Activated naive CD8-positive, alpha-beta T cell (primary cell): ENCODE measurements around the gene CDIPT.
A peak's percentile ranks its signal among the peaks of the same experiment; 100 is the strongest.
"Not testable (repeated sequence)": the region's sequence is repeated elsewhere in the genome, so short reads cannot be mapped to it uniquely, and the experiment has no call there.

Source experiments
- H3K27ac Mint-ChIP-seq: one replicate; pipeline ENCODE4 v1.8.0; 2021; ENCODE audit warnings: mixed read lengths
- H3K27me3 Mint-ChIP-seq: one replicate; pipeline ENCODE4 v1.8.0; 2021; ENCODE audit warnings: mixed read lengths
- H3K36me3 Mint-ChIP-seq: one replicate; pipeline ENCODE4 v1.8.0; 2021; ENCODE audit warnings: mixed read lengths
- H3K4me1 Mint-ChIP-seq: one replicate; pipeline ENCODE4 v1.8.0; 2021; ENCODE audit warnings: low read depth, mixed read lengths
- H3K4me3 Mint-ChIP-seq: one replicate; pipeline ENCODE4 v1.8.0; 2021; ENCODE audit warnings: mild to moderate bottlenecking, mixed read lengths
- H3K9me3 Mint-ChIP-seq: one replicate; pipeline ENCODE4 v1.8.0; 2021; ENCODE audit warnings: low read depth, mixed read lengths

The CDIPT gene, protein sequence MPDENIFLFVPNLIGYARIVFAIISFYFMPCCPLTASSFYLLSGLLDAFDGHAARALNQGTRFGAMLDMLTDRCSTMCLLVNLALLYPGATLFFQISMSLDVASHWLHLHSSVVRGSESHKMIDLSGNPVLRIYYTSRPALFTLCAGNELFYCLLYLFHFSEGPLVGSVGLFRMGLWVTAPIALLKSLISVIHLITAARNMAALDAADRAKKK

DNA sequence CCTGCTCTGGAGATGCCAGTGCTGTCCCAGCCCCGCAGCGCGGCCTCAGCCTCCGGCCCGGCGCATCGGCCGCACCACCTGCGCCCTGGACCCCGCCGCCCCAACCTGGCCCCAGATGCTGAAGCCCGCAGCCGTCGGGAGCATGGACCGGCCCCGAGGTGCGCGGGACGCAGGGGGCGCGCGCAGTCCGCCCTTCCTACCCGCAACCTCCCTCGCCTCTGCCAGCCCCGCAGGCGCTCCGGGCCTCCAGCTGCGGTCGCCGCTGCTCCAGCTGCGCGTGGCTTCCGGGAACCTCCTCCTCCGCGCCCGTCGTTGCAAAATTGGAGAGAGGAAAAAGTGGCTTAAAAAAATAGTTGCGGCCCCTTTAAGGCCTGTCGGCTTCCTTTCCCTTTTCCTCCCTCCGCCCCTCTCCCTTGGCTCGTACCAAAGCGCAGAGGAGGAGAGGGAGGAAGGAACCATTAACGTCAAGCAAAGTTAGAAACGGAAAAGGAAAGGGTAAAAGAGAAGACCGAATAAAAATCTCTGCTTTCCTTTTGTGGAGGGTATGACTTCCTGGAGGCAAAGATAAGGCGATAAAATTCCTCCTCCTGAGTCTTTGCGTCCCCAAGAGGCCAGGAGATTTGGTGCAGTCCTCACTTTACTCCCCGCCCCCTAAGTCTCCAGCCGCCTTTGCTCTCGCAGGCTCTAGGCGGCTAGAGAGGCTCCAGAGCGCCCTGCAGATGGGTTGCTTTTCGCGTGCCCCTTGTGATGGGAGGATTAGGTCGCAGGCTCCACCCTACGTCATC, at the start of gene CDIPT:
CDIPT (minus strand) TSS at position 343 of the 785 bp plus-strand sequence. CDS start 369 bp downstream, outside the sequence.
- H3K36me3 Mint-ChIP-seq, result peaks cover 3% of the 10 kb centered on the region
- H3K27ac Mint-ChIP-seq, result peak within 1 kb of the TSS; percentile 99
- H3K27me3 Mint-ChIP-seq, result no peaks in the 10 kb centered on the region
- peaks cover 18% of the 10 kb centered on the region for H3K4me1 Mint-ChIP-seq
- no peaks in the 10 kb centered on the region for H3K9me3 Mint-ChIP-seq
- H3K4me3 Mint-ChIP-seq, result peak within 1 kb of the TSS; percentile 96

DNA sequence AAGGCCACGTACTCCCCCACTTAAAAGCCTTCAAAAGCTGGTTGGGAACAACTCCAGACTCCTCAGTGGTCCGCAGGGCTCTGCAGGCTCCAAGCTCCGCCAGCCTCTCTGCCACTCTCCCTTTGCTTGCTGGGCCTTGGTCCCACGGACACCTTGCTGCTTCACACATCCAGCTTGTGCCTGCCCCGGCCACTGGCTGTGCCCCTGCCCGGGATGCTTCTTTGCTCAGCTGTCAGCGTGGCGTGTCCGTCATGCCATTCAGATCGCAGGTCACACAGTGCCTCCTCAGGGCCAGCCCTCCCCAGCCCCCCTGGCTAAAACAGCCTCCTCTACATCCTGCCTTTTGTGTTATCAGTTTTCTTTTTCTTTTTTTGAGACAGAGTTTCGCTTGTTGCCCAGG, 49.1 kb upstream of the CDIPT start:
- Mint-ChIP-seq H3K4me1 (peaks cover 2% of the 10 kb centered on the region), H3K4me3 (no peak overlapping the region), H3K9me3 (no peaks in the 10 kb centered on the region), H3K27ac (no peak overlapping the region), H3K36me3 (no peaks in the 10 kb centered on the region), H3K27me3 (no peaks in the 10 kb centered on the region)

DNA sequence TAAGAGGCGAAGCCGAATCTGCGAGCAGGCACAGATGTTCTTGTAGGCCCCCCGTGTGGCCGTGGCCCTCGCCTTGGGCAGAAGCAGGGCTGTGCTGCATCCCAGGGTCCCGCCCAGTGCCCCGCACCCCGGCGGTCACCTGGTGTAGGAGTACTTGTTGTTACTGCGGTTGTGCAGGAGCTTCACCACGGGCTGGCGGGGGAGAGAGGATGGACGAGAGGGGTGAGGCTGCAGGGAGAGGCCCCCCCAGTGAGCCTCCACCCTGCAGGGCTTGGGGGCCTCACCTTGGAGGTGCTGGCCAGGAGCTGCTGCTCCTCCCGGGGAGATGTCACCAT, 48.6 kb upstream of the CDIPT start:
- no peak overlapping the region for H3K27ac Mint-ChIP-seq
- no peaks in the 10 kb centered on the region for H3K36me3 Mint-ChIP-seq
- H3K4me3 Mint-ChIP-seq, result no peak overlapping the region

DNA sequence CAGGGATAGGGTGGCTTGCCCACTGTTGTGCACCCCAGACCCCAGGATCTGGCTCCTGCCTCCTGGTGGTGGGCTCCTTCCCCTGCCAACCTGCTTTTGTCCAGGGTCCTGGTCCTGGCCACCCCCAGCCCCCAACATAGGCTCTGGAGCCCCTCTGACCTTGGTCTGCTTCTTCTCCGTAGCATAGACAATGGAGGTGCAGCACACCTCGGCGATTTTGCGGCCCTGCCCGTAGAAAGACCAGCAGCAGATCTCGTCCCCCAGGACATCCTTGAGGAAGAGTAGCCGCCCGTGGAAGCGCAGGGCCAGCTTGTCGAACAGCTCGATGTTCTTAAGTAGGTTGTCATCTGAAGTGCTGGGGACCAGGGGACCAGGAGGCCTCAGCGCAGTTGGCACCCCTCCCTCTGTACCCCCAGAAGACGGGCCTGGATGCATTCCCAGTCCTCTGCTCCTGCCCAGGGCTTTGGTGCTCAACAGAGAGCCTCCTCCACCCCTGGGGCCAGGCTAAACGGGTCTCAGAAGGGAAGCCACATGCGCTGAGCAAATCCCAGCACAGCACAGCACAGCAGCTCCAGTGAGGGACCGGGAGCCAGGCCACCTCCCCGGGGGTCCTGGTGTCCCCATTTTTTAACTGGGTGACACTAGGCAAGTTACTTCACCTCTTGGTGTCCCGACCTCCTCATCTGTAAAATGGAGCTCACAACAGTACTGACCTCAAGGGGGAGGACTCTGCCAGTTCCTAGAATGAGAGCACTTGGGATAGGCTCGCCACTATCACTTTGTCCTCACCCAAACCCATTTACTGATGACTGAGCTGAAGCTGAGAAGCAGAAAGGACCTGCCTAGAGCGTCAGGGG, 48.0 kb upstream of the CDIPT start:
- Mint-ChIP-seq H3K9me3 (no peaks in the 10 kb centered on the region), H3K4me1 (no peaks in the 10 kb centered on the region), H3K27me3 (no peaks in the 10 kb centered on the region), H3K4me3 (no peak overlapping the region), H3K27ac (no peak overlapping the region), H3K36me3 (no peaks in the 10 kb centered on the region)

More for the DNA sequence above, 48.6 kb upstream of the CDIPT start:
- no peaks in the 10 kb centered on the region for H3K27me3 Mint-ChIP-seq
- no peaks in the 10 kb centered on the region for H3K9me3 Mint-ChIP-seq
- H3K4me1 Mint-ChIP-seq, result peaks cover 2% of the 10 kb centered on the region

DNA sequence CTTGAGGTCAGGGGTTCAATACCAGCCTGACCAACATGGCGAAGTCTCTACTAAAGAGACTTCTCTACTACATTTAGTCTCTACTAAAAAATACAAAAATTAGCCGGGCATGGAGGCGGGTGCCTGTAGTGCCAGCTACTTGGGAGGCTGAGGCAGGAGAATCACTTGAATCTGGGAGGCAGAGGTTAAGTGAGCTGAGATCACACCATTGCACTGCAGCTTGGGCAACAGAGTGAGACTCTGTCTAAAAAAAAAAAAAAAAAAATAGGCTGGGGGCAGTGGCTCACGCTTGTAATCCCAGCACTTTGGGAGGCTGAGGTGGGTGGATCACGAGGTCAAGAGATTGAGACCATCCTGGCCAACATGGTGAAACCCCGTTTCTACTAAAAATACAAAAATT, 46.8 kb upstream of the CDIPT start:
- H3K27ac Mint-ChIP-seq, H3K4me1 Mint-ChIP-seq, H3K27me3 Mint-ChIP-seq, H3K36me3 Mint-ChIP-seq, H3K9me3 Mint-ChIP-seq, H3K4me3 Mint-ChIP-seq: not testable (repeated sequence)

DNA sequence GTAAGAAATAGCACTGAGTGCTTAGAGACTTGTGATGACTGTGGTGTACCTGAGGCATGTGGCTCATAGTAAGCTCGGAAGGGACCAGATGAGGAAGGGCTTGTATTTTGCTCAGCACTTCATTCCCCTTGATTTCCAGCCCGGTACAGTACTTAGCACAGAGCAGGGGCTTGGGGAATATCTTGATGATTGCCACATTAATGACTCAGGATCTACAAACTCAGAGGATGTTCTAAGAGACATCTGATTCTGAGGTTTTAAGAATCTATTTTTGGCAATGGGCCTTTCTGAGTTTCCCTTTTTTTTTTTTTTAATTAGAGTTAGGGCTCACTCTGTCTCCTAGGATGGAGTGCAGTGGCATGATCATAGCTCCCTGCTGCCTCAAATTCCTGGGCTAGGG, 46.4 kb upstream of the CDIPT start:
- H3K27me3 Mint-ChIP-seq, result no peaks in the 10 kb centered on the region
- no peak overlapping the region for H3K4me3 Mint-ChIP-seq
- no peaks in the 10 kb centered on the region for H3K4me1 Mint-ChIP-seq
- H3K9me3 Mint-ChIP-seq, result no peaks in the 10 kb centered on the region
- no peak overlapping the region for H3K27ac Mint-ChIP-seq
- no peaks in the 10 kb centered on the region for H3K36me3 Mint-ChIP-seq

DNA sequence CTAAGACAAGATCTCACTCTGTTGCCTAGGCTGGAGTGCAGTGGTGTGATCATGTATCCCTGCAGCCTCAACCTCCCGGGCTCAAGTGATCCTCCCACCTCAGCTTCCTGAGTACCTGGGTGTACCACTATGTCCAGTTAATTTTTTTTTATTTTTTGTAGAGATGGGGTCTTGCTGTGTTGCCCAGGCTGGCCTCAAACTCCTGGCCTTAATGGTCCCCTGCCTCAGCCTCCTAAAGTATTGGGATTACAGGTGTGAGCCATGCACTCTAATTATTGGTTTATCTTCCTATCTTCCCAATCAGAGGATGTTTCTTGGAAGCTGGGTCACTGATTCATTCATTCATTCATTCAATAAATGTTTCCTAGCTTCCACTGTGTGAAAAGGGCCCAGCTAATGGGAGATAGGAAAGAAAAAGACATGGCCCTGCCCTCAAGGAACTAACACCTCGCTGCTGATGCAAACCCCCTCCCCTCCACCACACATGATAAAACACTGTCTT, 45.7 kb upstream of the CDIPT start:
- Mint-ChIP-seq H3K4me3 (no peak overlapping the region), H3K4me1 (no peaks in the 10 kb centered on the region)

DNA sequence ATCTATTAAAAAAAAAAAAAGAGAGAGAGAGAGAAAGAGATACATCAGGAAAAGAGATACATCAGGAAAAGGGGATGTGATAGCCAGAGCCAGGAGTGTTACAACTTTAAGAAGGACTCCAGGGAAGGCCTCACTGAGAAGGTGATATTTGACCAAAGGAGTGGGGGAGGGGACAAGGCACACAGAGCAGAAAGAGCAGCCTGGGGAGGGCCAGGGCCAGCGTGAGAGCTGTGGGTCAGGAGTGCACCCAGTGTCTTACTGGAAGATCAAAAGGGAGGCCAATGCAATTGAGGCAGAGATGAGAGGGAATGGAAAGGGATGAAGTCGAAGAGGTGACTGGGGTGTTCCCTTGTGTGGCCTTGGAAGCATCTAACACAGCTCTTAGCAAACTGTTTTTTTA, 44.9 kb upstream of the CDIPT start:
- Mint-ChIP-seq H3K4me1 (peaks cover 2% of the 10 kb centered on the region), H3K4me3 (no peak overlapping the region), H3K36me3 (no peaks in the 10 kb centered on the region), H3K9me3 (no peaks in the 10 kb centered on the region), H3K27ac (no peak overlapping the region), H3K27me3 (no peaks in the 10 kb centered on the region)

More for the DNA sequence above, 45.7 kb upstream of the CDIPT start:
- H3K9me3 Mint-ChIP-seq, result no peaks in the 10 kb centered on the region
- H3K27ac Mint-ChIP-seq, result no peak overlapping the region
- H3K36me3 Mint-ChIP-seq, result no peaks in the 10 kb centered on the region
- no peaks in the 10 kb centered on the region for H3K27me3 Mint-ChIP-seq

DNA sequence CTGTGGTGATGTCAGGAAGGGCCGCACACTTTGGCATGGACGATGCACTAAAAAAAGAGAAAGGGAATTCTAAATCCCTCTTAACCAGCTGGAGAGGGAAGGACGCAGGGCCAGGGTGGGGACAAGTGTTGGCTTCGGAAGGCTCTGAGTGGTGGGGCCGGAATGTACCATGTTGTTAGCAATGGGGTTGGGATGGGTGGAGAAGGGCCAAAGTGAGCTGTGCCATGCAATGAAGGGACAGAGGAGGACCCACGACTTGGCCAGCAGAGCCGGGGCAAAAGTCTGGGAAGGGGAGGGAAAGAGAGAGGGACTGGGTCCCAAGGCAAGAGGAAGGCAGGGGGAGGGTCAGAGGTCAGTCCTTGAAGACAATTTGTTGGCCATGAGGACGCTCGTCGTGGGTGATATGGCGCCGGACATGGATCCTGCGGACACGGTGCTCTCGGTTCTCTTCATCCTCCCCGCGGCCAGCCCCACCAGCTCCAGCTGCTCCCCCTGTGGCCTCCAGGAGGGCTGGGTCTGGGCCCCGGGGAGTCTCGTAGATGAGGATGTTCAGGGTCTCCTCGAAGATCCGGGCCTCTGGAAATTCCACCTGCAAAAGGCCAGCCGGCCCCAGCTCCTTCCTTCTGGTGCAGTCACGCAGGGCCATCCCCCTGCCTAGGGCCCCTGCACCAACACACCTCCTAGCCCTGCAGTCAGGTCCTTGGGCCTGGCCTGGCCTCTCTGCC, 43.7 kb upstream of the CDIPT start:
- no peaks in the 10 kb centered on the region for H3K27me3 Mint-ChIP-seq
- peaks cover 2% of the 10 kb centered on the region for H3K4me1 Mint-ChIP-seq
- no peak overlapping the region for H3K4me3 Mint-ChIP-seq
- no peaks in the 10 kb centered on the region for H3K36me3 Mint-ChIP-seq
- H3K27ac Mint-ChIP-seq, result no peak overlapping the region
- no peaks in the 10 kb centered on the region for H3K9me3 Mint-ChIP-seq

DNA sequence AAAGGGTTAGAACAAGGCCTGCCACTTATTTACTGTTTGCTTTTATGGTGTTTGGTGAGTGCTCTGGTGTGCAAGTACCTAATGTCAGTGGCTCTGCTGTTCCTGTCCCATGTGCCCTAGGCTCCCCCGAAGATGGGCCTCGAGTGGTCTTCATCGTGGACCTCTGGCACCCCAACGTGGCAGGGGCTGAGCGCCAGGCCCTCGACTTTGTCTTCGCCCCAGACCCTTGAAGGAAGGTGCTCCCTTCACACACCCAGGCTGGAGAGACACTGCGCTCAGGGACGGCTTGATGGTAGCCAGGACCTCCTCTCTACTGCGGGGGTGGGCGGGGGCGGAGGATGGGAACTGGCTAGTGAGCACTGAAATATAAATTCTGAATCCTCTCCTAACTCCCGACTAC, 42.6 kb upstream of the CDIPT start:
- H3K4me3 Mint-ChIP-seq, result no peak overlapping the region
- H3K27ac Mint-ChIP-seq, result no peak overlapping the region
- peaks cover 4% of the 10 kb centered on the region for H3K4me1 Mint-ChIP-seq
- H3K27me3 Mint-ChIP-seq, result no peaks in the 10 kb centered on the region
- H3K9me3 Mint-ChIP-seq, result no peaks in the 10 kb centered on the region
- H3K36me3 Mint-ChIP-seq, result no peaks in the 10 kb centered on the region

DNA sequence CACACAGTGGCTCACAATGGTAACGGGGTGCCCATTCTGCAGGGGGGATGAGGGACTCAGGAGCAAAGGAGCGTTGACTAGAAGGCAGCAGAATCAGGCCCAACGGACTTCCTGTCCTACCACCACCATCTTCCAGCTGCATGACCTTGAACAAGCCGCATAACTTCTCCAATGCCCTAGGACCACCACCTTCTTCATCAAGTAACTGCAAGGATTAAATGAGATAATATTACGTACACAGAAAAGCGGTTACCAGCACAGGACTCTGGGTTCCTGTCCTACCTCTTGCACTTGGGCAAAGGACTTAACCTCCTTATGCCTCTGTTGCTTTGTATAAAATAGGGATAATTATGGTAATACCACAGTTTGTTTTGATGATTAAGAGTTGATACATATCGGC, 41.9 kb upstream of the CDIPT start:
- peaks cover 7% of the 10 kb centered on the region for H3K4me1 Mint-ChIP-seq
- no peaks in the 10 kb centered on the region for H3K36me3 Mint-ChIP-seq
- no peak overlapping the region for H3K27ac Mint-ChIP-seq
- no peaks in the 10 kb centered on the region for H3K9me3 Mint-ChIP-seq
- no peaks in the 10 kb centered on the region for H3K27me3 Mint-ChIP-seq
- H3K4me3 Mint-ChIP-seq, result no peak overlapping the region

DNA sequence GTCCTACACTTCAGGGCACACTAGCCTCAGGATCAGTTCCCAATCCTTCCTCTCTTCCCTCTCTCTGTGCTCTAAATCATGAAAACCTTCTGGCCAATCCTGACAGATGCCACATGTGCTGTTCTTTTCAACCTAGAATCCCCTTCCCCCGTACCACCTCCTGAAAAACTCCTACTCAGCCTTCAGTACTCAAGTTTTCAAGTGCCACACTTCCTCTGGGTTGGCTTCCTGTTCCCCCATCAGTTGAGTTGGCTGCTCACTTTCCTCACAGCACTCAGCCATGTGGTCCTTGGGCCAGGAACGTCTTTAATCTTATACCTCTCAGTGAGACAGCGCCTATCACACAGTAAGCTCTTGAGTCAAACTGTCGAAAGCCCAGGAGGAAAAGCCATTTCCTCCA, 40.6 kb upstream of the CDIPT start:
- Mint-ChIP-seq H3K27me3 (peaks cover 1% of the 10 kb centered on the region), H3K9me3 (no peaks in the 10 kb centered on the region), H3K27ac (no peak overlapping the region), H3K4me3 (no peak overlapping the region), H3K4me1 (peaks cover 9% of the 10 kb centered on the region), H3K36me3 (no peaks in the 10 kb centered on the region)

DNA sequence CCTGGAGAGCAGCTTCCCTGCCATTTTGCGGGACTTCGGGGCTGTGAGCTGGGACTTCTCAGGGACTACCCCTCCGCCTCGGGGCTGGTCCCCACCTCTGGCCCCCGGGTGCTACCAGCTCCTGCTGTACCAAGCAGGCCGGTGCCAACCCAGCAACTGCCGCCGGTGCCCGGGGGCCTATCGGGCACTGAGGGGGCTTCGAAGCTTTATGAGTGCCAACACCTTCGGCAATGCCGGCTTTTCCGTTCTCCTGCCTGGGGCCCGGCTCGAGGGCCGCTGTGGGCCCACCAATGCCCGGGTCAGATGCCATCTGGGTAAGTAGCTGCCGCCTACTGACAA, 38.5 kb upstream of the CDIPT start:
- H3K36me3 Mint-ChIP-seq, result peaks cover 2% of the 10 kb centered on the region
- peaks cover 9% of the 10 kb centered on the region for H3K4me1 Mint-ChIP-seq
- H3K4me3 Mint-ChIP-seq, result peak overlapping the region; percentile 51
- H3K9me3 Mint-ChIP-seq, result no peaks in the 10 kb centered on the region
- no peak overlapping the region for H3K27ac Mint-ChIP-seq
- H3K27me3 Mint-ChIP-seq, result peaks cover 14% of the 10 kb centered on the region

DNA sequence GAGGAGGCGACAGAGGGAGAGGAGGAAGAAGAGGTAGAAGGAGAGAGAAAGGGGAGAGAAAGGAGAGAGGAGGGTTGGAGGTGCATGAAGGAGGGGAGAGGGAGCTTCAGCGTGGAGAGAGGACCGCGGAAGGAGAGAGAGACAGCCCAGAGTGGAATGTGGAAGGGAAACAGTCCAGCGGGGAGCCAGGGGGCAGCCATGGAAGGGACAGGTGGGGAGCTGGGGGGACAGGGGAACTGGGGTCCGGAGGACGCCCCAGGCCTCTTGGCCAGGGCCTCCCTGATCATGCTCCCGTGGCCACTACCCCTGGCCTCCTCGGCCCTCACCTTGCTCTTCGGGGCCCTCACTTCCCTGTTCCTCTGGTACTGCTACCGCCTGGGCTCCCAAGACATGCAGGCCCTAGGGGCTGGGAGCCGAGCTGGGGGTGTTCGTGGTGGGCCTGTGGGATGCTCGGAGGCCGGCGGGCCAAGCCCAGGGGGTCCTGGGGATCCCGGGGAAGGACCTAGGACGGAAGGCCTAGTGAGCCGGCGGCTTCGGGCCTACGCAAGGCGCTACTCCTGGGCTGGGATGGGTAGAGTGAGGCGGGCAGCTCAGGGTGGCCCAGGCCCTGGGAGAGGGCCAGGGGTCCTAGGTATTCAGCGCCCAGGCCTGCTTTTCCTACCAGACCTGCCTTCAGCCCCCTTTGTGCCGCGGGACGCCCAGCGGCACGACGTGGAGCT, 38.0 kb upstream of the CDIPT start:
- Mint-ChIP-seq H3K9me3 (no peaks in the 10 kb centered on the region), H3K27ac (no peak overlapping the region), H3K4me1 (peaks cover 9% of the 10 kb centered on the region), H3K36me3 (peaks cover 2% of the 10 kb centered on the region), H3K27me3 (peaks cover 14% of the 10 kb centered on the region), H3K4me3 (peak overlapping the region; percentile 84)
